K562 treated with DMSO at 1 percent for 4 hours (cell line): Measurements from ENCODE around the gene WDR53. TPM values are rescaled to one million over a fixed set of nuclear protein-coding genes. Genes with fewer than 3 reads are reported as not detected.

Source experiments
- total RNA-seq: library from RNA; unstranded; fragments of 300-600 nt; gene quantifications from 2 replicates; pipeline ENCODE4 v1.2.3, GENCODE V29; 2022; ENCODE audit not compliant: insufficient read depth

WDR53 gene
- total RNA-seq: 14.4 and 17.7 TPM in 2 replicates

GRCh38 chr3:196568246-196569002, at the start of gene WDR53, which contains the start of gene FBXO45:
WDR53 (minus strand) TSS chr3:196568554; CDS start chr3:196561475, 7,079 bp downstream.
FBXO45 (plus strand) TSS chr3:196568660; CDS start chr3:196568985, 325 bp downstream.

GRCh38 chr3:196514913-196515621, 53.3 kb downstream of the WDR53 start, which contains the start of gene SMCO1:
SMCO1 (minus strand) TSS chr3:196515346; CDS start chr3:196515209, 137 bp downstream.

Other genes starting within 250 kb of the WDR53 start
- 9.5 and 12.8 TPM in 2 replicates for gene TM4SF19, start 230.2 kb downstream of the WDR53 start, total RNA-seq
- 9.9 and 13.4 TPM in 2 replicates for gene UBXN7, start 136.1 kb downstream of the WDR53 start, total RNA-seq
- 11.7 and 14.9 TPM in 2 replicates for gene RNF168, start 64.8 kb downstream of the WDR53 start, total RNA-seq
- gene SMCO1, start 53.2 kb downstream of the WDR53 start, total RNA-seq: not detected in 2 replicates
- gene FBXO45, start 106 bp upstream of the WDR53 start, total RNA-seq: 8.4 and 11.7 TPM in 2 replicates
- gene NRROS, start 71.1 kb upstream of the WDR53 start, total RNA-seq: 5.8 and 6.9 TPM in 2 replicates
- 2.8 and 4.1 TPM in 2 replicates for gene CEP19, start 143.7 kb upstream of the WDR53 start, total RNA-seq
- 14.9 and 20.8 TPM in 2 replicates for gene PIGX, start 143.8 kb upstream of the WDR53 start, total RNA-seq
- 24.4 and 27.4 TPM in 2 replicates for gene PAK2, start 171.3 kb upstream of the WDR53 start, total RNA-seq